Fibroblast of the aortic adventitia (primary cell): ENCODE data around the gene ZNF786. TPM values are rescaled to one million over a fixed set of nuclear protein-coding genes. Genes with fewer than 3 reads are reported as not detected.
A peak's percentile ranks its signal among the peaks of the same experiment; 100 is the strongest.

ENCODE experiments used
- DNase-seq: peaks from one replicate; pipeline ENCODE4 v3.0.0-alpha.2; 2010; ENCODE audit warnings: low read depth
- H3K4me3 ChIP-seq: 2 replicates; pipeline ENCODE4 v1.5.1; 2011; ENCODE audit warnings: low read depth, mild to moderate bottlenecking, control low read depth, low read length, moderate library complexity
- total RNA-seq: library from RNA; depleted of rRNA; stranded (reverse); fragments of >200 nt; gene quantifications from 2 replicates; pipeline ENCODE4 v1.2.3, GENCODE V29; 2012; ENCODE audit warnings: low replicate concordance
- TF ChIP-seq, protein P1 (sequence below): IDR thresholded peaks from 2 replicates; pipeline ENCODE4 v1.5.1; 2011; ENCODE audit warnings: mild to moderate bottlenecking, low read length, control low read depth, inconsistent platforms; ENCODE audit not compliant: insufficient read depth

Gene ZNF786
- total RNA-seq, 1 donor = 5.2 TPM

GRCh38 chr7:149125863-149126661 is 35.5 kb upstream of the ZNF786 start, which contains the start of gene ZNF425:
Gene ZNF425 (minus strand): TSS chr7:149126324. CDS start chr7:149126213, 111 bp downstream.
- H3K4me3 ChIP-seq = peak within 1 kb of the TSS; percentile 99
- peak; percentile 88 for DNase-seq
- TF ChIP-seq, protein P1, sequence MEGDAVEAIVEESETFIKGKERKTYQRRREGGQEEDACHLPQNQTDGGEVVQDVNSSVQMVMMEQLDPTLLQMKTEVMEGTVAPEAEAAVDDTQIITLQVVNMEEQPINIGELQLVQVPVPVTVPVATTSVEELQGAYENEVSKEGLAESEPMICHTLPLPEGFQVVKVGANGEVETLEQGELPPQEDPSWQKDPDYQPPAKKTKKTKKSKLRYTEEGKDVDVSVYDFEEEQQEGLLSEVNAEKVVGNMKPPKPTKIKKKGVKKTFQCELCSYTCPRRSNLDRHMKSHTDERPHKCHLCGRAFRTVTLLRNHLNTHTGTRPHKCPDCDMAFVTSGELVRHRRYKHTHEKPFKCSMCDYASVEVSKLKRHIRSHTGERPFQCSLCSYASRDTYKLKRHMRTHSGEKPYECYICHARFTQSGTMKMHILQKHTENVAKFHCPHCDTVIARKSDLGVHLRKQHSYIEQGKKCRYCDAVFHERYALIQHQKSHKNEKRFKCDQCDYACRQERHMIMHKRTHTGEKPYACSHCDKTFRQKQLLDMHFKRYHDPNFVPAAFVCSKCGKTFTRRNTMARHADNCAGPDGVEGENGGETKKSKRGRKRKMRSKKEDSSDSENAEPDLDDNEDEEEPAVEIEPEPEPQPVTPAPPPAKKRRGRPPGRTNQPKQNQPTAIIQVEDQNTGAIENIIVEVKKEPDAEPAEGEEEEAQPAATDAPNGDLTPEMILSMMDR = peak; percentile 77

- TF ChIP-seq, protein P1 = no peak
- peak; percentile 14 for DNase-seq
Measured at GRCh38 chr7:149125189-149125862, 34.8 kb upstream of the ZNF786 start.

DNA sequence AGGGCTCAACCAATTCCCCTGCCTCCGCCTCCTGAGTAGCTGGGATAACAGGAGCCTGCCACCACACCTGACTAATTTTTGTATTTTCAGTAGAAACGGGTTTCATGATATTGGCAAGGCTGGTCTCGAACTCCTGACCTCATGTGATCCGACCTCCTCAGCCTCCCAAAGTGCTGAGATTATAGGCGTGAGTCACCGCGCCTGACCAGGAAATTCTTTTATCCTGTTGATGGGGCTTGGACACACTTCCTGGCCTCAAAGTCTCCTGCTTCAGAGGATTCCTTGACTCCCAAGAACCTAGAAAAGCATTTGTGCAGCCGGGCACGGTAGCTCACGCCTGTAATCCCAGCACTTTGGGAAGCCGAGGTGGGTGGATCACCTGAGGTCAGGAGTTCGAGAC is 19.5 kb upstream of the ZNF786 start:
- H3K4me3 ChIP-seq = no peak overlapping the region
- DNase-seq = no peak
- TF ChIP-seq, protein P1 = no peak

More at GRCh38 chr7:149125189-149125862, 34.8 kb upstream of the ZNF786 start:
- peak overlapping the region; percentile 99 for H3K4me3 ChIP-seq

DNA sequence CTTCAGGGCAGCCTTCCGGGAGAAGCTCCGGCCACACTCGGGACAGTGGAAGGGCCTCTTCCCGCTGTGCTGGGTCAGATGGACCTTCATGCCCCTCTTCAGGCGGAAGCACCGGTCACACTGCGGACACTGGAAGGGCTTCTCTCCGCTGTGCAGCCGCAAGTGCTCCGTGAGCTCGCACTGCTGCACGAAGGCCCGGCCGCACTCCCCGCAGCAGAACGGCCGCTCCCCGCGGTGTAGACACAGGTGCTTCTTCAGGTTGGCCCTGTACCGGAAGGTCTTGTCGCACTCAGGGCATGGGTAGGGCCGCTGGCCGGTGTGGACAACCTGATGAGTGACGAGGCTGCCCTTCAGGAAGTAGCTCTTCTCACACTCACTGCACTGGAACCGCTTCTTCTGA is 14.2 kb upstream of the ZNF786 start:
- DNase-seq = no peak
- TF ChIP-seq, protein P1 = no peak
- H3K4me3 ChIP-seq = no peak overlapping the region

GRCh38 chr7:149104214-149104613 is 13.7 kb upstream of the ZNF786 start:
- no peak for DNase-seq
- TF ChIP-seq, protein P1 = no peak

GRCh38 chr7:149103424-149103823 is 12.9 kb upstream of the ZNF786 start:
- H3K4me3 ChIP-seq = no peak overlapping the region
- TF ChIP-seq, protein P1 = no peak
- DNase-seq = no peak

More at GRCh38 chr7:149104214-149104613, 13.7 kb upstream of the ZNF786 start:
- H3K4me3 ChIP-seq = no peak overlapping the region
